GM12892 (cell line): ENCODE data around the gene SPEM2.

Experiments
- POLR2A ChIP-seq: IDR thresholded peaks from 2 replicates; pipeline ENCODE4 v1.6.1; 2011; ENCODE audit warnings: low read depth, low read length, control low read depth
- POLR2AphosphoS5 ChIP-seq: IDR thresholded peaks from 2 replicates; pipeline ENCODE4 v1.6.1; 2011; ENCODE audit warnings: low read depth, low read length, control low read depth
- TAF1 ChIP-seq: IDR thresholded peaks from 2 replicates; pipeline ENCODE4 v1.6.1; 2011; ENCODE audit warnings: low read depth, mild to moderate bottlenecking, control low read depth, low read length, borderline replicate concordance

GRCh38 chr17:7408252-7408727 lies 17.1 kb upstream of the SPEM2 start:
- no peak for TF ChIP-seq POLR2AphosphoS5
- no peak for TF ChIP-seq POLR2A
- TF ChIP-seq TAF1: no peak
